HepG2 (cell line): ENCODE data around the gene MS4A10. TPM values are rescaled to one million over a fixed set of nuclear protein-coding genes. Genes with fewer than 3 reads are reported as not detected.

Experiments
- ATAC-seq: fragments of 200-7000 bp; cut with Tn5 transposase; 3 replicates; pipeline ENCODE4 v1.9.1; 2020; ENCODE audit warnings: mild to moderate bottlenecking, moderate library complexity
- BruUV-seq: library from RNA; stranded (reverse); fragments of 400-500 nt; replicated peaks from 2 replicates; lab custom pipeline; 2021; lab: Mats Ljungman, UMichigan
- CTCF ChIA-PET: fragments of 300-600 bp; formaldehyde crosslinking; extraction: SDS; loops from one replicate; lab custom pipeline; 2021; ENCODE audit warnings: low total read pairs, inconsistent platforms, low intra/inter-chr PET ratio; lab: Yijun Ruan, JAX
- POLR2A ChIA-PET: fragments of 350-600 bp; sonication (Branson Sonifier 250); formaldehyde crosslinking; loops from one replicate; lab custom pipeline; 2020; ENCODE audit warnings: antibody characterized with exemption, inconsistent platforms; lab: Yijun Ruan, JAX
- DNase-seq: peaks from one replicate; pipeline ENCODE4 v3.0.0-alpha.2; 2015; ENCODE audit warnings: low spot score
- FAIRE-seq: peaks from 3 replicates; lab custom pipeline; 2011; peaks lifted over from hg19 to GRCh38; lab: Jason Lieb, UNC
- H2AFZ ChIP-seq: one replicate; pipeline ENCODE4 v1.6.1; 2011; ENCODE audit warnings: low read length, inconsistent platforms
- H3K27ac ChIP-seq: fragments of 300-600 bp; 3 replicates; pipeline ENCODE4 v1.8.0; 2011; ENCODE audit warnings: mixed run types, mild to moderate bottlenecking, mixed read lengths, low read length, inconsistent platforms; ENCODE audit not compliant: insufficient read depth; ENCODE audit errors: extremely low read length
- H3K27me3 ChIP-seq, 2 experiments: fragments of 200-600 bp in 1 of 2; 2 replicates in 1 of 2; 3 replicates in 1 of 2; pipeline versions ENCODE4 v1.6.0 to v1.8.0; 2011; ENCODE audit warnings: low read length in 2 of 2, mild to moderate bottlenecking in 2 of 2, moderate library complexity in 2 of 2, inconsistent platforms in 1 of 2; ENCODE audit not compliant: insufficient read depth in 2 of 2, control insufficient read depth in 1 of 2
- H3K36me3 ChIP-seq, 2 experiments: fragments of 200-600 bp in 1 of 2; replicated peaks in 1 of 2; 2 replicates in 1 of 2; 3 replicates in 1 of 2; pipeline versions ENCODE4 v1.5.1 to v1.8.0; 2011; ENCODE audit warnings: low read length in 2 of 2, inconsistent platforms in 1 of 2; ENCODE audit not compliant: insufficient read depth in 2 of 2, control insufficient read depth in 1 of 2
- H3K4me1 ChIP-seq: 2 replicates; pipeline ENCODE4 v1.5.1; 2012; ENCODE audit warnings: low read length, inconsistent platforms; ENCODE audit not compliant: insufficient read depth
- H3K4me2 ChIP-seq: 2 replicates; pipeline ENCODE4 v1.6.0; 2011; ENCODE audit warnings: low read depth, low read length, inconsistent platforms
- H3K4me3 ChIP-seq, 3 experiments: fragments of 200-600 bp in 1 of 3; sonication (generic), shearing (Covaris generic) in 1 of 3; replicated peaks in 1 of 3; 2 replicates each; pipeline ENCODE4 v1.5.1; 2011 to 2016; ENCODE audit warnings: low read length in 3 of 3, inconsistent platforms in 2 of 3, low read depth in 2 of 3, mild to moderate bottlenecking in 2 of 3, control low read depth in 1 of 3, mixed read lengths in 1 of 3; ENCODE audit not compliant: insufficient read depth in 1 of 3
- H3K79me2 ChIP-seq: one replicate; pipeline ENCODE4 v1.6.1; 2011; ENCODE audit warnings: low read length, inconsistent platforms; ENCODE audit not compliant: insufficient read depth
- H3K9ac ChIP-seq: 2 replicates; pipeline ENCODE4 v1.6.0; 2011; ENCODE audit warnings: mild to moderate bottlenecking, low read depth, low read length, inconsistent platforms; ENCODE audit not compliant: insufficient read depth
- H3K9me3 ChIP-seq: 2 replicates; pipeline ENCODE4 v1.5.1; 2012; ENCODE audit warnings: mild to moderate bottlenecking, low read length
- H4K20me1 ChIP-seq: 2 replicates; pipeline ENCODE4 v1.6.0; 2011; ENCODE audit warnings: inconsistent platforms, mild to moderate bottlenecking, low read length, moderate library complexity; ENCODE audit not compliant: insufficient read depth
- CTCF ChIP-seq: sonication (generic); formaldehyde crosslinking; IDR thresholded peaks from 2 replicates; pipeline ENCODE4 v1.5.0; 2020; ENCODE audit warnings: mild to moderate bottlenecking, missing genetic modification reagents, moderate library complexity
- JARID2 ChIP-seq: sonication (generic); formaldehyde crosslinking; IDR thresholded peaks from 2 replicates; pipeline ENCODE4 v1.8.1; 2023; ENCODE audit warnings: missing genetic modification reagents, inconsistent platforms; ENCODE audit not compliant: insufficient replicate concordance
- MAFF ChIP-seq: IDR thresholded peaks from 2 replicates; pipeline ENCODE4 v1.6.1; 2011; ENCODE audit warnings: low read depth, low read length, improper control_type of control experiment
- MAFK ChIP-seq, 2 experiments: IDR thresholded peaks in 1 of 2; conservative IDR thresholded peaks in 1 of 2; 2 replicates each; pipeline ENCODE4 v1.6.1; 2011; ENCODE audit warnings: improper control_type of control experiment in 2 of 2, low read length in 2 of 2
- NFE2 ChIP-seq: sonication (generic); formaldehyde crosslinking; IDR thresholded peaks from 2 replicates; pipeline ENCODE4 v1.4.0; 2020; ENCODE audit warnings: missing genetic modification reagents
- SP1 ChIP-seq, 2 experiments: fragments of 450-650 bp in 1 of 2; sonication (generic) in 1 of 2; formaldehyde crosslinking in 1 of 2; IDR thresholded peaks; 2 replicates each; pipeline versions ENCODE4 v1.4.0 to v1.6.1; 2016 to 2020; ENCODE audit warnings: missing genetic modification reagents in 1 of 2
- ZBTB33 ChIP-seq: sonication (generic); formaldehyde crosslinking; IDR thresholded peaks from 2 replicates; pipeline ENCODE4 v1.4.0; 2020; ENCODE audit warnings: missing genetic modification reagents
- ZBTB42 ChIP-seq: sonication (generic); formaldehyde crosslinking; IDR thresholded peaks from 2 replicates; pipeline ENCODE4 v1.5.0; 2020; ENCODE audit warnings: mild to moderate bottlenecking, missing genetic modification reagents
- WGBS: methylation state at CpG from one replicate; pipeline ENCODE4 v1.1.6; 2017; ENCODE audit warnings: low lambda C conversion rate; 5-methylcytosine and 5-hydroxymethylcytosine counted together
- in situ Hi-C: cut with HindIII; loops from 2 replicates; pipeline ENCODE4 v1.10.0; 2017; ENCODE audit warnings: low pct_unique_long_range_greater_than_20kb; ENCODE audit not compliant: extremely low pct_ligation_motif_present
- intact Hi-C: fragments of 100-400 bp; cut with micrococcal nuclease; formaldehyde crosslinking; loops from one replicate; pipeline ENCODE4 v1.10.0; 2022; ENCODE audit not compliant: unreplicated experiment
- polyA plus RNA-seq, 8 experiments: library from polyadenylated mRNA; depleted of rRNA in 3 of 8; stranded (reverse) in 7 of 8; unstranded in 1 of 8; fragments of >200 nt; fragmentation: Illumina TruSeq in 4 of 8; extraction: Trizol in 4 of 8; gene quantifications; 2 replicates each; pipeline versions ENCODE4 v1.2.1 to v1.2.3, GENCODE V29; 2011 to 2016; ENCODE audit warnings: low read depth in 4 of 8, missing spikeins in 1 of 8, mixed read lengths in 1 of 8; ENCODE audit not compliant: insufficient read depth in 1 of 8
- total RNA-seq, 5 experiments: library from RNA; depleted of rRNA; stranded (reverse); fragments of >200 nt; fragmentation: Illumina TruSeq; extraction: Trizol; gene quantifications; 2 replicates each; pipeline ENCODE4 v1.2.3, GENCODE V29; 2016; ENCODE audit warnings: low read depth in 1 of 5

Gene MS4A10
- total and polyA plus RNA-seq, 2 of the 13 experiments (the other 11 are each of a cell fraction or from before 2014, with no cell fraction given), result not detected

- H3K36me3 ChIP-seq, result no peaks in the 10 kb centered on the region
- WGBS, result 24% methylated on average over 10 of the region's 10 CpGs
- H3K4me3 ChIP-seq, result no peak overlapping the region
- POLR2A ChIA-PET, result no interaction called here
- BruUV-seq, result no TSS peak
- no peaks in the 10 kb centered on the region for H3K9me3 ChIP-seq
- peaks cover 0 to 23% of the 10 kb centered on the region in 2 experiments; a peak in 2 of 5 replicates for H3K27me3 ChIP-seq
- in situ Hi-C loops, result no loop called here
- CTCF ChIA-PET, result no interaction called here
- intact Hi-C loops, result no loop called here
- H3K79me2 ChIP-seq, result no peaks in the 10 kb centered on the region
- no peaks in the 10 kb centered on the region for H3K4me1 ChIP-seq
- ATAC-seq (no peak), FAIRE-seq (no peak), DNase-seq (no peak)
- TF ChIP-seq MAFF (peak; percentile 67), NFE2 (CRISPR knock-in tag) (no peak), MAFK (conservative IDR thresholded peaks at IDR 0.05 in 1 of 2, IDR thresholded peaks at IDR 0.05 in 1 of 2; ENCODE audit: low read length in 2 of 2) (peak in 1 of 2 experiments; percentile 81; a peak in 3 of 4 replicates)
- no peak overlapping the region for H3K9ac ChIP-seq
- no peak overlapping the region for H3K4me2 ChIP-seq
- H4K20me1 ChIP-seq, result no peaks in the 10 kb centered on the region
- no peak overlapping the region for H2AFZ ChIP-seq
- no peak overlapping the region for H3K27ac ChIP-seq
These were observed 18.6 kb upstream of the MS4A10 start for GRCh38 chr11:60766547-60766946.

- Histone ChIP-seq H3K4me1 (no peaks in the 10 kb centered on the region), H3K4me2 (no peak overlapping the region), H3K4me3 (no peak overlapping the region), H2AFZ (no peak overlapping the region), H3K36me3 (no peaks in the 10 kb centered on the region), H3K27ac (no peak overlapping the region), H3K9ac (no peak overlapping the region), H3K79me2 (no peaks in the 10 kb centered on the region), H3K27me3 (peaks cover 0 to 31% of the 10 kb centered on the region in 2 experiments; a peak in 2 of 5 replicates), H4K20me1 (no peaks in the 10 kb centered on the region), H3K9me3 (no peaks in the 10 kb centered on the region)
- POLR2A ChIA-PET, result no interaction called here
- in situ Hi-C loops (no loop called here), intact Hi-C loops (no loop called here)
- CTCF ChIA-PET, result no interaction called here
- WGBS, result 50% methylated on average over 2 of the region's 26 CpGs
- FAIRE-seq, result no peak
- no peak for DNase-seq
- ATAC-seq, result peak; percentile 74
- TF ChIP-seq CTCF (CRISPR knock-in tag) (peak; percentile 50), ZBTB33 (peak; percentile 87), ZBTB42 (CRISPR knock-in tag) (no peak), JARID2 (CRISPR knock-in tag) (no peak), SP1 (IDR thresholded peaks at IDR 0.05) (no peak), SP1 (CRISPR knock-in tag; IDR thresholded peaks at IDR 0.05) (0 out of 2 replicates have a peak, but pooled peaks have one; percentile 21)
- no TSS peak for BruUV-seq
These were observed 17.7 kb upstream of the MS4A10 start for GRCh38 chr11:60767388-60767811.
